ENCODE measurements around the gene SNAPC1.

Gene SNAPC1

GRCh38 chr14:61720741-61721140 lies 41.5 kb upstream of the SNAPC1 start:
- Histone ChIP-seq H3K4me3 (ENCODE audit: insufficient read depth, low read length, poor library complexity, severe bottlenecking) (no peak overlapping the region), H3K9me3 (ENCODE audit: insufficient read depth, low read length) (no peaks in the 10 kb centered on the region), H3K4me2 (ENCODE audit: low read depth, low read length, poor library complexity, severe bottlenecking) (peak overlapping the region; percentile 62), H3F3A (ENCODE audit: insufficient read depth) (peaks cover 44% of the 10 kb centered on the region), H3K27me3 (ENCODE audit: low read length) (no peaks in the 10 kb centered on the region), H2AFZ (ENCODE audit: low read depth, low read length, severe bottlenecking) (no peak overlapping the region), H3K27ac (ENCODE audit: low read depth, low read length) (peak overlapping the region; percentile 64), H4K20me1 (ENCODE audit: low read depth, low read length) (peaks cover 43% of the 10 kb centered on the region), H3K9ac (ENCODE audit: low read length) (no peak overlapping the region), H3K79me2 (ENCODE audit: insufficient read depth, low read length) (peaks cover 67% of the 10 kb centered on the region), H3K9me2 (replicated peaks; ENCODE audit: insufficient read depth, low read length) (no peaks in the 10 kb centered on the region), H3K36me3 (ENCODE audit: low read length) (peaks cover 28% of the 10 kb centered on the region; the same call in 1 of the 2 replicates)
- TF ChIP-seq CTCF (IDR thresholded peaks at IDR 0.05; ENCODE audit: insufficient read depth, low read length, poor library complexity, severe bottlenecking), result no peak
- TF ChIP-seq EZH2phosphoT487 (conservative IDR thresholded peaks at IDR 0.05; ENCODE audit: low read length), result no peak

GRCh38 chr14:61724133-61724532 lies 38.1 kb upstream of the SNAPC1 start:
- H2AFZ ChIP-seq (ENCODE audit: low read depth, low read length, severe bottlenecking), result no peak overlapping the region
- no peaks in the 10 kb centered on the region for H3K9me3 ChIP-seq (ENCODE audit: insufficient read depth, low read length)
- peaks cover 39% of the 10 kb centered on the region for H3F3A ChIP-seq (ENCODE audit: insufficient read depth)
- H3K27me3 ChIP-seq (ENCODE audit: low read length), result no peaks in the 10 kb centered on the region
- H3K4me2 ChIP-seq (ENCODE audit: low read depth, low read length, poor library complexity, severe bottlenecking), result no peak overlapping the region
- H4K20me1 ChIP-seq (ENCODE audit: low read depth, low read length), result peaks cover 12% of the 10 kb centered on the region
- H3K36me3 ChIP-seq (ENCODE audit: low read length), result peaks cover 45% of the 10 kb centered on the region
- H3K9ac ChIP-seq (ENCODE audit: low read length), result no peak overlapping the region
- TF ChIP-seq EZH2phosphoT487 (conservative IDR thresholded peaks at IDR 0.05; ENCODE audit: low read length) (no peak), CTCF (IDR thresholded peaks at IDR 0.05; ENCODE audit: insufficient read depth, low read length, poor library complexity, severe bottlenecking) (no peak)
- no peak overlapping the region for H3K27ac ChIP-seq (ENCODE audit: low read depth, low read length)
- no peak overlapping the region for H3K4me3 ChIP-seq (ENCODE audit: insufficient read depth, low read length, poor library complexity, severe bottlenecking)
- peaks cover 36% of the 10 kb centered on the region for H3K79me2 ChIP-seq (ENCODE audit: insufficient read depth, low read length)
- no peaks in the 10 kb centered on the region for H3K9me2 ChIP-seq (replicated peaks; ENCODE audit: insufficient read depth, low read length)

- Histone ChIP-seq H3K27ac (ENCODE audit: low read depth, low read length) (no peak overlapping the region; the same call in 1 of the 2 replicates), H4K20me1 (ENCODE audit: low read depth, low read length) (no peaks in the 10 kb centered on the region), H3K79me2 (ENCODE audit: insufficient read depth, low read length) (peaks cover 19% of the 10 kb centered on the region; the same call in 1 of the 2 replicates), H3K9me3 (ENCODE audit: insufficient read depth, low read length) (no peaks in the 10 kb centered on the region), H3K27me3 (ENCODE audit: low read length) (no peaks in the 10 kb centered on the region), H3K9me2 (replicated peaks; ENCODE audit: insufficient read depth, low read length) (no peaks in the 10 kb centered on the region), H2AFZ (ENCODE audit: low read depth, low read length, severe bottlenecking) (no peak overlapping the region), H3K4me2 (ENCODE audit: low read depth, low read length, poor library complexity, severe bottlenecking) (no peak overlapping the region), H3K36me3 (ENCODE audit: low read length) (peaks cover 40% of the 10 kb centered on the region), H3F3A (ENCODE audit: insufficient read depth) (peaks cover 28% of the 10 kb centered on the region; the same call in 1 of the 2 replicates), H3K9ac (ENCODE audit: low read length) (no peak overlapping the region), H3K4me3 (ENCODE audit: insufficient read depth, low read length, poor library complexity, severe bottlenecking) (no peak overlapping the region)
- TF ChIP-seq CTCF (IDR thresholded peaks at IDR 0.05; ENCODE audit: insufficient read depth, low read length, poor library complexity, severe bottlenecking) (no peak), EZH2phosphoT487 (conservative IDR thresholded peaks at IDR 0.05; ENCODE audit: low read length) (no peak)
Observed at GRCh38 chr14:61726778-61727658, 35.2 kb upstream of the SNAPC1 start.
